Measurements from ENCODE around the gene RALGPS1.
A peak's percentile ranks its signal among the peaks of the same experiment; 100 is the strongest.

The RALGPS1 gene

DNA sequence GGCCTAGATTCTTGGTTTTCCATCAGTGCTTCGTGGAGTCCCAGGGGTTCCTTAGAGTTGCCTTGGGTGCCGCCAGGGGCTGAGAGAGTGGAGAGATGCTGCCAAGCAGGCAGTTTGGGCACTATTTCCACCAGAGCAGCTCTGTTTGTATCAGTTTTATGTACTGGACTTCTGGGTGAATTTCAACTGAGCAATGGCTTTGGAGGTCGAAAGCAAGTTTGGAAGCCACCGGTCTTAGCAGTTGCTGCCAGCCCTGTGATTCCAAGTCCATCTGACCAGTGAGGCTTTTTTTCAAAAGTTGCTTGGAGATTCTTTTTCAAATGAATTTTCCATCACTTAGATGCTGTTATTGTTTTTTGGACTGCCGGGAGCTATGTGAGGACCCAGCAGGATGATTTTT, 139.4 kb downstream of the RALGPS1 start:
- no peak for DNase-seq (ENCODE audit: low read depth)

DNA sequence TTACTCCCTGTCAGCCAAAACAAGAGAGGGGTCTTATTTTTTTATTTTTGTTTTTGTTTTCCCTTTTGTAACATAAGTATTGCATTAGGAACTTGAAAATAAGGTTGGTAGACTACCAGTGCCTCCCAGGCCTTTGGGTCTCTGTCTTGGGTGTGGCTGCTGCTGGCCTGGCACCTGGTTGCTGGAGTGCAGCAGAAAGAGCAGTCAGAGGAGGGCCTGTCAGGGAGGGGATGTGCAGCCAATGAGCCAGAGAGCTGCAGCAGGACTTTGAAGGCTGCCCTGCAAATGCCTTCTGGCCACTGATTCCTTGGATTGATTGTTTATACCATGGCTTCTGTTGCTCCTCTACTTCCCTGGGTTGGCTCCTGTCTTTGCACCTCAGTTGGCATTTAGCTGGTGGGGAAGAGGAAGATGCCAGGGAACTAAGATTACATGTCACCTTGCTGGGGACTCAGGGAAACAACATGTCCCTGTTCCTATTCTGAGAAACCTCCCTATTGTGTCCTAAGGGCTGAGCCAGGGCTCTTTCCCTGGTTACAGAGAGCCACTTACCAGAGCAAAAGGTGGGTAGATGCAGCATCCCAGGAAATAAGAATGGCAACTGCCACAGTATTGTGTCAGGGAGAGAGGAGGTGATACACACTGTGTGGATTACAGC, 141.3 kb downstream of the RALGPS1 start:
- DNase-seq (ENCODE audit: low read depth) = no peak

DNA sequence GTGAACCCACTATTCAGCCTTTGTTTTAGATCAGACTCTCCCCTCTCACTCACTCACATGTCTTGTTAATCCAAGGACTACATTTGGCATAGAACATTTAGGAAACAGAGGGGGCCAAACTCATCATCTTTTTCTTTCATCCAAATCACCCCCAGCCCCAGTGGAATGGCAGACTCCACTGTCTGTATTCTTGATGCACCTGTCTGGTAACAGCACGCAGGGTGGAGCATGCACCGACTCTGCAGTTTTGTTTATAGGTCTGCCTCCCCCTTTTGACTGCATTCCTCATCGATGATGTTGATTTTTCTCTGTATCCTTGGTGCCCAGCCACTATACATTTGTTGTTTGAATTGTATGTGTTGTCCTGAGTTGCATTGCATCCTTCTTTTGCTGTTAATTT, 141.9 kb downstream of the RALGPS1 start:
- DNase-seq (ENCODE audit: low read depth) = no peak

DNA sequence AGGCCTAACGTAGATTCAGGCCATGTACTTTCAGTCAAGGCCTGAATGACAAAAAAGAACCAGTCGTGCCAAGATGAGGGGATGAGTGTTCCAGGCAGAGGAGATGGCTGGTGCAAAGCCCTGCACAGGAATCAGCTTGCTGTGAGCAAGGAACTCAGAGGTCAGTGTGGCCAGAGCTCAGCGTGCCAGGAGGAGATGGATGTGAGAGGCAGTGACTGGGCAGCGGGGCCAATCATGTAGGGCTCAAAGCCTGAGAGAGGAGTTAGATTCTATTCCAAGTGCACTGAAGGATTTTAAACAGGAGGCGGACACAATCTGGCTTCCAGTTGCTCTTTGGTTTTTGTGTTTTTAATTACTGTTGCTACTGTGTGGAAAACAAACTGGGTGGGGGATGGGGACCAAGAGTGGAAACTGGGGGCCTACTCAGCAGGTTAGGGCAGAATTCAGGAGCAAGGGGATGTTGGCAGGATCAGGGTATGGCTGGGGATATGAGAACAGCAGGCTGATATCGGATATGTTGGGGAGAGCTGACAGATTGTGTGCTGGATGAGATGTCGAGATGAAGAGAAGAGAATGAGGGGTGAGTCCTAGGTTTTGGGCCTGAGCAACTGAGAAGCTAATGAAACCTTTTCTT, 143.5 kb downstream of the RALGPS1 start:
- no peak for DNase-seq (ENCODE audit: low read depth)

DNA sequence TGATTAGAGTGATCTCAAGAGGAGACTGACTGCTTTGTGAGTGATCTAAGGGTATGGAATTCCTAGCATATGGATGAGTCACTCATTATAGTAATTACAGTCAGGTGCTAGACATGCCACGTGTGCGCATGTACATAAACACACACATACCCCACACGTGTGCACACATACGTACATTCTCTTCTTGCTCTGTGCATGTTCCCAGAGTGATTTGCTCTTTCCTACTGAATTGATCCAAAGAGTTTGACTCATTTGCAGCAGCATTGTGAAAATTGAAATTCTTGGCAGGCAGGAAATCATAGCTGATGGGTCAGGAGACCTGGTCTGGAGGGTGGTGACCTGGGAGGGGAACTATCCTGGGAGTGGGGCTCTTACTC, 144.1 kb downstream of the RALGPS1 start:
- peak; percentile 20 for DNase-seq (ENCODE audit: low read depth)

DNA sequence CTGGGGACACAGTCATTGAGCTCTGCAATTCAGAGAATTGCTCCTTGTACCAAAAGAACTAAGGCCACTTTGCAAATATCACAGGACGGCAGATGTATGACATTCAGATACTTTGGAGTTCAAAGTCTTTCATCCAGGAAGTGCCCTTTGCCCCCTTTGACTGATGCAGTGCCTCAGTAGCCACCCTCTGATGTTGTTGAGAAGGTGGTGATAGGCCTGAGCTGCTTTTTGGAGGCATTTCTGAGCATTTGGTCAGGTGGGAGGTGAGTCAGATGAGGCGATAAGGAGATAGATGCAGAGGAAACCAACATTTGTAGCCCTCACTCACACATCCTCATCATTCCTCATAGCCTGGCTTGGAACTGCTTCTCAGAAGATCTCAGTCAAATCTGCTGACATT, 144.4 kb downstream of the RALGPS1 start:
- DNase-seq (ENCODE audit: low read depth) = no peak

GRCh38 chr9:127059765-127060361, 145.3 kb downstream of the RALGPS1 start:
- no peak for DNase-seq (ENCODE audit: low read depth)

DNA sequence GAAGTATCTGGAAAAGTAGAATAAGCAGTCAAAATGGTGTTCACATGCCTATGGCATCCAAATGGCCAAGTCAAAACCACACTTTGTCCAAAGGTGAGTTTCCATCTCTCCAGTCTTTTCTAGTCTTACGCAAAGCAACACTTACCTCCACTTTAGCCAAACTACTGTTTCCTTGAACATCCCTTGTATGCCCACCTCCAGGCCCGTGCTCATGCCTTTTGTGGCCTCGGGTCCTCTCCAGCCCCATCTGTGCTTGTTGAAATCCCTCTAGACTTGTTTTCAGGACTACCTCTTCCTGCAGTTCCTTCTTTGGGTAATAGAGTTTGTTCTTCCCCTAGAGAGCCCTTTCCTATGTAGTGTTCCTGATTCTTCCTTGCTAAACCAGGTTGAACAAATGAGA, 146.8 kb downstream of the RALGPS1 start:
- DNase-seq (ENCODE audit: low read depth) = no peak

- DNase-seq (ENCODE audit: low read depth) = no peak
Measured at GRCh38 chr9:127064335-127064734, 149.8 kb downstream of the RALGPS1 start.

DNA sequence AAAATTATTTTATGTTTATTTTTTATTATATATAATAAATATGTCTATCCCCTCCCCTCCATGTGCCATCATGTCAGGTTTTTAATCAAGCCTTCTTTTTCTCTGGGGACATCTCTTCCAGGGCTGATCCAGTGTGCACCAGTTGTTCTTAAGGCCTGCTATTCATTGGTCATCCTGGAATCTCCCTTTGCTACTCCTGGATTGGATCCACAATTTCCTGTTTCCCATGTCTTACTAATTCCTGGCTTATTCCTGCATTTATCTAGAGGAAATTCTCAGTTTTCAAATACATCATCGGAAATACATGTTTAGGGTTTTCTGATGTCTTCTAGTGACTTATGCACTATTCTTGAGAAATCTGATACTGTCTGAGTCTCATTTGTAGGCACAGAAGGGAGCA, 151.0 kb downstream of the RALGPS1 start:
- peak; percentile 66 for DNase-seq (ENCODE audit: low read depth)

- DNase-seq (ENCODE audit: low read depth) = no peak
Measured at GRCh38 chr9:127066060-127066850, 151.7 kb downstream of the RALGPS1 start.

DNA sequence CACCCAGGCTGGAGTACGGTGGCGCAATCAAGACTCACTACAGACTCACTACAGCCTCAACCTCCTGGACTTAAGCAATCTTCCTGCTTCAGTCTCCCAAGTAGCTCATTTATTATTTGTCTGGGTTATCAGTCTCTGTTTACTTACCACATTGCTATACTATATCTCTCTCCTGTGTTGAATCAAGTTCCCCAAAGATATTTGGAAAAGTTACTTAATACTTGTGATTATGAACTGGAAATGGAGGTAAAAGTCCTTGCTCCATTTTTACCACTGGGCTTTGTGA, 152.2 kb downstream of the RALGPS1 start:
- peak; percentile 20 for DNase-seq (ENCODE audit: low read depth)

DNA sequence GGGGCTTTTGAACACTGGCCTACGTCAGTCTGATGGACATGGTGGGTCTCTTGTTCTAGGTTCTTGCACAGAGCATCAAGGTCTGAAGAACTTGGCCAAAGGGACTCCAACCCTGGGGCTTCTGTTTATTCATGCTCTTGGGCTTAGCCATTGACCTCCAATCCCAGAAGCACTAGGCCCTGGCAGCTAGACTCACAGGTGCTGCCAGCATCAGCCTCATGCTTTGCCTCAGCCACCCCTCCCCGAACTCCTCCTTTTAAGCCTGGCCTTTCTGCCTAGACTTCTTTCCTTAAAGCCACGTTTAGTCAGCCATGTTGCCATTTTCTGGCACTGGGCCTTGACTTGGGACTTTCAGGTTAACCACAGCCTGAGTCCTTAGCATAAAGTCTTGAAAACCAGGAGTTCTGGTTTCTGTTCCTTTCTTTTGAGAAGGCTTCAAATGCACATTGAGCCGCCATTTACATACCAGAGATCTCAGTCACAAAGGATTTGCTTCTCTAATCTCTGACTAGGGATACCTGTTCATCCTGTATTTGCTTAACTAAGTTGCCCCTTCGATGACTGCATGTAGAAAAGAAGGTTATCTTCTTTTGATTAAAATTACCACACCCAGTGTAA, 153.1 kb downstream of the RALGPS1 start:
- no peak for DNase-seq (ENCODE audit: low read depth)

- DNase-seq (ENCODE audit: low read depth) = no peak
Measured at GRCh38 chr9:127074561-127075548, 160.3 kb downstream of the RALGPS1 start.

GRCh38 chr9:127075624-127076372, 161.2 kb downstream of the RALGPS1 start:
- DNase-seq (ENCODE audit: low read depth) = peak; percentile 30

DNA sequence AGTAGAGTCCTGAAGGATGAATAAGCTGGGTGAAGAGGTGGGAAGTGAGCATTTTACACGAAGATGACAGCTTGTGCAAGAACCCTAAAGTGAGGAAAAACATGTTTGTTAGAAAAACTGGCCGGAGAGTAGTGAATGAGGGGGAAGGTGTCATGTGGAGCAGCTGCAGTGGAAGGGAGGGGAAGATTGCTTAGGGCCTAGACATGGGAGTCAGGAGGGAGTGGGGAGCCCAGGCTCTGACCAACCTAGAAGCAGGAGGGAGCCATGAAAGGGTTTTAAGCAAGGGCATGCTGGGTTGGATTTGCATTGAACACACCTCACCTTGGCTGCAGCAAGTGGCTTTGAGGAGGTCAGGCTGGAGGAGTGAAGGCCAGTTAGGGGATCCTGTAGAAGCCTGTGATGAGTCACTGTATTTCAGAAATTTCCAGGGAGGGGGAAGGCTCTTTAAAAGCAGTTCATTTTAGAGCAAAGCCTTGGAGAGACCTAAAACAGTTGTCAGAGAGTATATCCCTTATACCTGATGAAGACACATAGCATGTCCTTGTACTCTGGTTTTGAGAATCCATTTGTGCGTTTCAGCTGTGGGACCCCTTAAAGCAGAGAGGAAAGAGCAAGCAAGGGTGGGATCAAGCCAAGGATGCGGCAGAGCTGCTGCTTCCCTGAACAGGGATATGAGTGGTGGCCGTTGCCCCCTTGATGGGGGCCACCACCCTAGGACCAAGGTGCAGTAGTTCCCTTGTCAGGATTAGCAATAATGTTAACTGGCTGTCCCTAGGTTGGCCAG, 162.5 kb downstream of the RALGPS1 start:
- DNase-seq (ENCODE audit: low read depth) = peak; percentile 8

DNA sequence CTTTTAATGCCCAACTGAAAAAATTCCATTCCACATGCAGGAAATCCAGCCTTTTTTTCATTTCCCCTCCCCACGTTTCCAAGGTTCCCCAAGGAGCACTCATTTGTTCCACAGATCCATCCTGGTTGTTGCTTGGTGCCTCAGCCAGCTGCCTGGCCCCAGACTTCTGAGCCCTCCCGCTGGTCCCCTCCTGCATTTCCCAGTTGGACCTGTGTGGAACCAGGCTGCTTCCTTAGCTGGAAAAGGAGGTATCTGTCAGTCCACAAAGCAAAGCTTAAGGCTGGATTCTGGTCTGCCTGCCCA, 163.0 kb downstream of the RALGPS1 start:
- DNase-seq (ENCODE audit: low read depth) = no peak

- no peak for DNase-seq (ENCODE audit: low read depth)
Measured at GRCh38 chr9:127078336-127078735, 163.8 kb downstream of the RALGPS1 start.

- no peak for DNase-seq (ENCODE audit: low read depth)
Measured at GRCh38 chr9:127078988-127079387, 164.4 kb downstream of the RALGPS1 start.
